HG02885 (cell line): Measurements from ENCODE around the gene ARHGAP12.
"Not testable (repeated sequence)": the region's sequence is repeated elsewhere in the genome, so short reads cannot be mapped to it uniquely, and the experiment has no call there.

ENCODE experiments used
- ATAC-seq: cut with Tn5 transposase; IDR thresholded peaks from one replicate; pipeline ENCODE4 v1.9.1; 2021; ENCODE audit warnings: mild to moderate bottlenecking; ENCODE audit not compliant: unreplicated experiment, poor library complexity

Gene ARHGAP12

GRCh38 chr10:31928549-31929260, at the start of gene ARHGAP12:
TSS of gene ARHGAP12 (minus strand) at chr10:31928831. CDS start at chr10:31908855, 19,976 bp downstream.
- ATAC-seq = peak; percentile 81

GRCh38 chr10:31978156-31978483, 49.5 kb upstream of the ARHGAP12 start:
- ATAC-seq = no peak

GRCh38 chr10:31977440-31978155, 49.0 kb upstream of the ARHGAP12 start:
- no peak for ATAC-seq

- no peak for ATAC-seq
These were observed 46.6 kb upstream of the ARHGAP12 start for GRCh38 chr10:31975157-31975765.

- ATAC-seq = no peak
These were observed 45.9 kb upstream of the ARHGAP12 start for GRCh38 chr10:31974434-31975124.

- no peak for ATAC-seq
These were observed 43.9 kb upstream of the ARHGAP12 start for GRCh38 chr10:31972519-31973041.

GRCh38 chr10:31969847-31970246, 41.2 kb upstream of the ARHGAP12 start:
- ATAC-seq = not testable (repeated sequence)

GRCh38 chr10:31963589-31963980, 35.0 kb upstream of the ARHGAP12 start:
- ATAC-seq = no peak

GRCh38 chr10:31962826-31963588, 34.4 kb upstream of the ARHGAP12 start:
- ATAC-seq = no peak

GRCh38 chr10:31961277-31962074, 32.8 kb upstream of the ARHGAP12 start:
- no peak for ATAC-seq

GRCh38 chr10:31959461-31960173, 31.0 kb upstream of the ARHGAP12 start:
- no peak for ATAC-seq

- no peak for ATAC-seq
These were observed 30.2 kb upstream of the ARHGAP12 start for GRCh38 chr10:31958856-31959255.

- ATAC-seq = no peak
These were observed 27.7 kb upstream of the ARHGAP12 start for GRCh38 chr10:31956200-31956946.

- ATAC-seq = no peak
These were observed 26.0 kb upstream of the ARHGAP12 start for GRCh38 chr10:31954410-31955191.

- ATAC-seq = no peak
These were observed 24.8 kb upstream of the ARHGAP12 start for GRCh38 chr10:31953480-31953879.

GRCh38 chr10:31953080-31953479, 24.4 kb upstream of the ARHGAP12 start:
- ATAC-seq = no peak

GRCh38 chr10:31952066-31952465, 23.4 kb upstream of the ARHGAP12 start:
- ATAC-seq = no peak
